Left forelimb (tissue), 1 donor: ENCODE results near the gene SPATS2.
"Not testable (repeated sequence)": the region's sequence is repeated elsewhere in the genome, so short reads cannot be mapped to it uniquely, and the experiment has no call there.

ENCODE experiments used
- DNase-seq: peaks from one replicate; pipeline ENCODE4 v3.0.0-alpha.2; 2018; ENCODE audit warnings: low spot score

Gene SPATS2

GRCh38 chr12:49410818-49411217, 43.6 kb downstream of the SPATS2 start:
- DNase-seq: no peak

- DNase-seq: no peak
Observed at GRCh38 chr12:49413010-49413409, 45.7 kb downstream of the SPATS2 start.

GRCh38 chr12:49413796-49414195, 46.5 kb downstream of the SPATS2 start:
- DNase-seq: no peak

- DNase-seq: no peak
Observed at GRCh38 chr12:49414364-49414763, 47.1 kb downstream of the SPATS2 start.

- DNase-seq: no peak
Observed at GRCh38 chr12:49415521-49415970, 48.3 kb downstream of the SPATS2 start.

GRCh38 chr12:49416892-49417291, 49.6 kb downstream of the SPATS2 start:
- no peak for DNase-seq

- no peak for DNase-seq
Observed at GRCh38 chr12:49417558-49417957, 50.3 kb downstream of the SPATS2 start.

- no peak for DNase-seq
Observed at GRCh38 chr12:49420556-49420955, 53.3 kb downstream of the SPATS2 start.

- DNase-seq: no peak
Observed at GRCh38 chr12:49422114-49422513, 54.9 kb downstream of the SPATS2 start.

GRCh38 chr12:49428793-49429192, 61.5 kb downstream of the SPATS2 start:
- no peak for DNase-seq

- no peak for DNase-seq
Observed at GRCh38 chr12:49432616-49433015, 65.4 kb downstream of the SPATS2 start.

GRCh38 chr12:49436799-49437198, 69.5 kb downstream of the SPATS2 start:
- DNase-seq: not testable (repeated sequence)

GRCh38 chr12:49439042-49439441, 71.8 kb downstream of the SPATS2 start:
- DNase-seq: no peak

- no peak for DNase-seq
Observed at GRCh38 chr12:49440035-49440434, 72.8 kb downstream of the SPATS2 start.

GRCh38 chr12:49442915-49443314, 75.7 kb downstream of the SPATS2 start:
- no peak for DNase-seq

- no peak for DNase-seq
Observed at GRCh38 chr12:49446571-49446970, 79.3 kb downstream of the SPATS2 start.

- no peak for DNase-seq
Observed at GRCh38 chr12:49448858-49449257, 81.6 kb downstream of the SPATS2 start.

GRCh38 chr12:49451468-49452259, 84.4 kb downstream of the SPATS2 start:
- no peak for DNase-seq

GRCh38 chr12:49455501-49455900, 88.2 kb downstream of the SPATS2 start:
- no peak for DNase-seq

GRCh38 chr12:49456131-49456679, 88.9 kb downstream of the SPATS2 start:
- DNase-seq: no peak

- no peak for DNase-seq
Observed at GRCh38 chr12:49458816-49459215, 91.6 kb downstream of the SPATS2 start.

GRCh38 chr12:49461221-49461620, 94.0 kb downstream of the SPATS2 start:
- no peak for DNase-seq

- DNase-seq: no peak
Observed at GRCh38 chr12:49462083-49462744, 95.0 kb downstream of the SPATS2 start.
